Lung (tissue), 12 donors: ENCODE measurements around the gene ZFR2. TPM values are rescaled to one million over a fixed set of nuclear protein-coding genes. Genes with fewer than 3 reads are reported as not detected.

Source experiments
- ATAC-seq: fragments of 200-7000 bp; cut with Tn5 transposase; one replicate; pipeline ENCODE4 v1.9.1; 2020; ENCODE audit warnings: moderate number of reproducible peaks; ENCODE audit not compliant: insufficient read depth, low FRiP score
- DNase-seq, 3 donors: peaks; one replicate each; pipeline ENCODE4 v3.0.0-alpha.2; 2013 to 2017
- H3K27ac ChIP-seq, 2 donors: one replicate each; pipeline ENCODE4 v1.5.1; 2013; ENCODE audit warnings: mild to moderate bottlenecking in 2 of 2, moderate library complexity in 2 of 2, control low read depth in 1 of 2, inconsistent platforms in 1 of 2, low read depth in 1 of 2, low read length in 1 of 2
- H3K27me3 ChIP-seq, 3 donors: one replicate each; pipeline ENCODE4 v1.5.1; 2013; ENCODE audit warnings: low read length in 2 of 3; ENCODE audit not compliant: control insufficient read depth in 3 of 3, insufficient read depth in 3 of 3
- H3K36me3 ChIP-seq, 4 donors: one replicate each; pipeline ENCODE4 v1.5.1; 2013; ENCODE audit warnings: low read length in 4 of 4, mild to moderate bottlenecking in 1 of 4, moderate library complexity in 1 of 4; ENCODE audit not compliant: control insufficient read depth in 4 of 4, insufficient read depth in 4 of 4
- H3K4me1 ChIP-seq, 5 donors: one replicate each; pipeline ENCODE4 v1.5.1; 2013; ENCODE audit warnings: low read length in 5 of 5, mild to moderate bottlenecking in 2 of 5, moderate library complexity in 1 of 5; ENCODE audit not compliant: control insufficient read depth in 5 of 5, insufficient read depth in 5 of 5
- H3K4me3 ChIP-seq: one replicate; pipeline ENCODE4 v1.5.1; 2013; ENCODE audit warnings: mild to moderate bottlenecking, control low read depth, moderate library complexity
- H3K9ac ChIP-seq, 2 donors: one replicate each; pipeline ENCODE4 v1.5.1; 2013; ENCODE audit warnings: low read length in 2 of 2, control low read depth in 1 of 2; ENCODE audit not compliant: insufficient read depth in 1 of 2
- H3K9me3 ChIP-seq, 4 donors: one replicate each; pipeline ENCODE4 v1.5.1; 2013; ENCODE audit warnings: low read length in 3 of 4, mild to moderate bottlenecking in 1 of 4, moderate library complexity in 1 of 4; ENCODE audit not compliant: control insufficient read depth in 4 of 4, insufficient read depth in 3 of 4
- WGBS, 2 donors: extraction: QIAGEN DNeasy Blood & Tissue Kit; methylation state at CpG; one replicate each; pipeline ENCODE4 v1.1.7; 2013; 5-methylcytosine and 5-hydroxymethylcytosine counted together
- polyA plus RNA-seq, 2 donors: library from polyadenylated mRNA; stranded (reverse); fragments of 200-250 nt; gene quantifications; one replicate each; pipeline ENCODE4 v1.2.1, GENCODE V29; 2013
- total RNA-seq, 2 donors: library from RNA; depleted of rRNA in 1 of 2; stranded (reverse); fragments of >200 nt in 1 of 2; gene quantifications; one replicate each; pipeline ENCODE4 v1.2.1, GENCODE V29; 2014 to 2021
- TF ChIP-seq, protein P1 (sequence below): IDR thresholded peaks from 2 replicates; pipeline ENCODE4 v1.5.1; 2012; ENCODE audit warnings: mild to moderate bottlenecking; ENCODE audit errors: control extremely low read depth, extremely low read depth
- donor health status: control.
- donor health status: control.
- donor health status: Bipolar disorder and iron deficiency.
- donor health status: healthy.
- donor health status: DM: yes; HTN: yes; CAD: no.

ZFR2 gene
- total and polyA plus RNA-seq, 4 donors = 0.05 to 0.34 (median 0.19) TPM

DNA sequence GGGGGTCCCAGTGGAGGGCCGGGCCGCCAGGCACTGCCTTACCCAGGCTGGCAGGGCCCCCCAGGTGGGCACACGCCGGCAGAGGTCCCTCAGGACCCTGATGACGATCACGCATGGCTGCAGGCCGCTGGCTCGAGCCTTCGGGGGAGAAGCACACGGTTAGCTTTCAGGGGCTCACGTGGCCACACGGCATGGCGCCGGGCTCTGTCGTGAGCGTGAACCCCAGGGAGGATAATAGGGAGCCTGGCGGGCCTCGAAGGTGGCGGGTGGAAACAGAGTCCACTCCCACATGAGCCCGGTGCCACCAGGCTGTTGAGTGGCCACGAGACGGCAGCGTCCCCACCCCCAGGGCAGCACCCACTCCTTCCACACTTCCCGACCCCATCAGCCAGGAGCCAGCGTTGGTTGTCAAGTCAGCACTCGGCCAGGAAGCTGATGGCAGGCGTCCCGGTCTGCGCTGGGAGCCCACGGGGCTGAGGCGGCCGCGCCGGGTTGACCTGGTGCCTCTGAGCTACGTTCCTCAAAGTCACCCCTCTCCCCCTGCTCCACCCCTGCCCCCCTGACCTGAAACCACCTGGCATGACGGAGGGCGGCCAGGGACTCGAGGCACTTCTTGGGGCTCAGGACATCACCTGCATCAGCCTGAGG is 58.0 kb downstream of the ZFR2 start:
- WGBS, 2 donors = 73 to 74% methylated on average over 36 to 38 of the region's 38 CpGs
- DNase-seq (no peak), ATAC-seq (no peak)
- Histone ChIP-seq H3K27ac (peak overlapping the region in 1 of 2 donors; percentile 69), H3K9me3 (no peaks in the 10 kb centered on the region), H3K27me3 (no peaks in the 10 kb centered on the region), H3K9ac (no peak overlapping the region), H3K36me3 (no peaks in the 10 kb centered on the region), H3K4me3 (no peak overlapping the region), H3K4me1 (peaks cover 0 to 16% (median 0%) of the 10 kb centered on the region in 5 donors)
- TF ChIP-seq, protein P1, sequence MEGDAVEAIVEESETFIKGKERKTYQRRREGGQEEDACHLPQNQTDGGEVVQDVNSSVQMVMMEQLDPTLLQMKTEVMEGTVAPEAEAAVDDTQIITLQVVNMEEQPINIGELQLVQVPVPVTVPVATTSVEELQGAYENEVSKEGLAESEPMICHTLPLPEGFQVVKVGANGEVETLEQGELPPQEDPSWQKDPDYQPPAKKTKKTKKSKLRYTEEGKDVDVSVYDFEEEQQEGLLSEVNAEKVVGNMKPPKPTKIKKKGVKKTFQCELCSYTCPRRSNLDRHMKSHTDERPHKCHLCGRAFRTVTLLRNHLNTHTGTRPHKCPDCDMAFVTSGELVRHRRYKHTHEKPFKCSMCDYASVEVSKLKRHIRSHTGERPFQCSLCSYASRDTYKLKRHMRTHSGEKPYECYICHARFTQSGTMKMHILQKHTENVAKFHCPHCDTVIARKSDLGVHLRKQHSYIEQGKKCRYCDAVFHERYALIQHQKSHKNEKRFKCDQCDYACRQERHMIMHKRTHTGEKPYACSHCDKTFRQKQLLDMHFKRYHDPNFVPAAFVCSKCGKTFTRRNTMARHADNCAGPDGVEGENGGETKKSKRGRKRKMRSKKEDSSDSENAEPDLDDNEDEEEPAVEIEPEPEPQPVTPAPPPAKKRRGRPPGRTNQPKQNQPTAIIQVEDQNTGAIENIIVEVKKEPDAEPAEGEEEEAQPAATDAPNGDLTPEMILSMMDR = no peak

DNA sequence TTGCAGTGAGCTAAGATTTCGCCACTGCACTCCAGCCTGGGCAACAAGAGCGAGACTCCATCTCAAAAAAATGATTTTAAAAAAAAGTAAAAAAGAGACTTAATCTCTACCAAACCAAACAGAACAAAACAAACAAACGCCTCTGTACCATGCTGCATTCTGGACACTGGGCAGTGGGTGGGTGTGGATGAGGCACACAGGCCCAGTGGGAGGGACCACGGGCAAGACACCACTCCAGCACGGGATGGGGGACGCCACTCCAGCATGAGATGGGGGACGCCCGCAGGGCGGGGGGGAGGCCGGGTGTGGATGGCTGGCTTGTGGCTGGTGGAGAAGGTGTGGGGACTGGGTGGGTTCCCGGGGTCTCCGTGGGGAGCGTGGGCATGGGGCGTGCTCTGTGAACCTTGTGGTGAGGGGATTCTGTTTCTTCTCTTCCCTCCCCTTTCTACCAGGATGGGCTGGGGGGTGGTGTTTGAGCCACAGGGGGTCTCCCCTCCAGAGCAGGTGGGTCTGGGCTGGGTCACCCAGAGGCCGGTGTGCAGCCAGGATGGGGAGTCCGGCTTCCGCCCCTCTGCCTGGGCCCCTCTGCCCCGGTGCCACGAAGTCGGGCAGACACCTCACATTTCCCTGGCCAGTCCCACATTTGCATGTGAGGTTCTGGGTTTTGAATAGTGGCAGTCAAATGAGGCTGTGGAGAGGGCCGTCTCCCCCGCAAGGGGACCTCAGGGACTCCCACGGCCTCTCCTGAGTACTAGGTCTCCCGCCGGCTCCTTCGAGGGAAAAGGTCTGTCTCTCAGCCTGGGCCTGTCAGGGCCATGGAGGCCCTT is 58.7 kb downstream of the ZFR2 start:
- H3K4me3 ChIP-seq = no peak overlapping the region
- peak overlapping the region in 1 of 2 donors; percentile 69 for H3K27ac ChIP-seq
- peaks cover 0 to 16% (median 0%) of the 10 kb centered on the region in 5 donors for H3K4me1 ChIP-seq
- no peaks in the 10 kb centered on the region for H3K36me3 ChIP-seq
- ATAC-seq (no peak), DNase-seq (no peak)
- H3K27me3 ChIP-seq = no peaks in the 10 kb centered on the region
- TF ChIP-seq, protein P1 = no peak
- no peak overlapping the region for H3K9ac ChIP-seq
- 74 to 82% methylated on average over 24 to 26 of the region's 26 CpGs for WGBS, 2 donors
- no peaks in the 10 kb centered on the region for H3K9me3 ChIP-seq

DNA sequence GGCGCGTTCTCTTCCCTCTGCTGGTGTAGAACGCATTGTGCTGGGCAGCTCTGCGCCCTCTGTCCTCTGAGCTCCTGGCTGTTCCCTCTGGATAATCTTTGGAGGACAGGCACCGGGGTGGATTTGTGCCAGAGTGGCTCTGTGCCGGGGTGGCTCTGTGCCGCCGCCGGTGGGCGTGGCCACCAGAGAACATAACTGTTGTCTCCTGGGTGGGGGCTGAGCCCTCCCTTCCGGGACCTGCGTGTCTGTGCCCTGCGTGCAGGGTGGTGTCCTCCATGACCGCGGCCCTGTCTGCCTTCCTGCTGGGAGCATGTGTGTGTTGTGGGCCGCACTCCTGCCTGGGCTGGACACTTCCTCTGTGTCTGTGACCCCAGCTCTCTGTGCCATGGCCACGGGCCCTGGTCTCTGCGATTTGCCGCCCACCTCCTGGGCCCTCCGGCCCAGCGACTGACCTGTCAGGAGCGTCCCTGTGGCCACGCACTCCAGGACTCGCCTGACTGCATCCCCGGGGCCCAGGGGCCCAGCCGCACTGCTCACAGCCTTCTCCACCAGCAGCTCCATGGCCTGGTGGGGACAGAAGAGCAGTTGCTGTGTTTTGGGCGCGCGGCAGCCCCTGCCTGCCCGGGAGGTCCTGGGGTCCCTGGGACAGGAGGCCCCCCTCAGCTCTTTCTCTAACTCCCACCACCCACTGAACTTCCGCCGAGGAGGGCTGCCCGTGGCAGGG is 60.3 kb downstream of the ZFR2 start:
- peaks cover 0 to 13% (median 0%) of the 10 kb centered on the region in 5 donors for H3K4me1 ChIP-seq
- H3K9me3 ChIP-seq = no peaks in the 10 kb centered on the region
- H3K36me3 ChIP-seq = no peaks in the 10 kb centered on the region
- no peak for DNase-seq
- 74 to 82% methylated on average over 26 to 33 of the region's 33 CpGs for WGBS, 2 donors
- peak overlapping the region in 1 of 2 donors; percentile 90 for H3K27ac ChIP-seq
- no peak overlapping the region for H3K4me3 ChIP-seq
- H3K27me3 ChIP-seq = no peaks in the 10 kb centered on the region
- ATAC-seq = no peak
- TF ChIP-seq, protein P1 = no peak
- H3K9ac ChIP-seq = no peak overlapping the region
